Glomerular visceral epithelial cell (primary cell): ENCODE measurements around the gene ZNF532.
"Not testable (repeated sequence)": the region's sequence is repeated elsewhere in the genome, so short reads cannot be mapped to it uniquely, and the experiment has no call there.

ENCODE experiments used
- DNase-seq: peaks from one replicate; pipeline ENCODE4 v3.0.0-alpha.2; 2016; ENCODE audit errors: extremely low spot score

The ZNF532 gene

DNA sequence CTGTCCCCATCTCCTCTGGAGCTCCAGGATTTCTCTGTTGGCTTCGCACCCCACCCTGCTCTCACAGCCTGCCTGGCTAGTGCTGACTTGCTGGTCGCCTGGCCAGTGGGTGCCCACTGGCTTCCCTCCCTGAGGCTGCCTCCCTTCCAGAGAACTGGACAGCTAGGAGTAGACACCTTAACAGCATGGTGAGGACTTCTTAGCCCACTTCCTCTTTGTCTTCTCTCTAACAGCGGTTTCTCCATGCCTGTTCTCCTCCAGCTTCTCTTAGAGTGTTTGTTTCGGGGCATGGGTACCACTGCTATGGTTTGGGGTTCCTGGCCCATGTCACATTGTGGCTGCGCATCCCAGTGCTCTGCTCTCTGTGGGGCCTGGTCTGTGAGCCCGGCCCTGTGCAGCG lies 37.1 kb downstream of the ZNF532 start:
- no peak for DNase-seq

DNA sequence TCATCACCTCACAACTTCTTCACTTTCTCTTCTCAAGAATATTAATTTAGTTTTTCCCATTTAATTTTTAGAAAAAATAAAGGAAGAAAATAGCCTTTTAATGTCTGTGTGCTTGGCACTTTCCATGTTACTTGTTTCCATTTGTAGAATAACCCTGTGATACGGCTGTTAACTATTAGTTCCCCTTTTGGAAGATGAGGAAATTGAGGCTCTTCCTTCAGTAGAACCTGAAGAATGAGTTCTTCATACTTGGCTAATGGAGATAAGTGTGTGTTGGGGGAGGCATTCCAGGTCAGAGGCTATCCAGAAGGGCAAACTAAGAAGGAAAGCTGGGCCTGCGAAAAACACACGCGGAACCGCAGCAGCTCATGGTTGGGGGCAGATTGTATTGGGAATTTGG lies 38.3 kb downstream of the ZNF532 start:
- no peak for DNase-seq

DNA sequence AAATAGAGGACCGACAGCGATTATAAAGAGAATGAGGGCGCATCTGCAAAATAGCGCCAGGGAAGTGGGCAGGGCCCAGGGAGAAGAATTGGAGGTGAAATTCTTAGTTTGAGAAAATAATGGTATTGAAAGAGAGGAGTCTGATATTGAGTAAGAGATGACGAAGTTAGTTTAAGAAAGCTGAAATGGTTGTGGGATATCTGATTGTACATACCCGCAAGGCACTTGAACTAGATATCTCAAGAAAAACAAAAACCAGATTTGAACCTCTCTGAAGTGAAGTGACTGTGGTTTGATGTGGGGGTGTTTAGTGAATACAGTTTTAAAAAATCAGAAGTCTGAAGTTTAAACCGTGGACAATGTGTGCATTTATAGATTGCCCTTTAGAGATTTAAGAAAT lies 38.9 kb downstream of the ZNF532 start:
- no peak for DNase-seq

DNA sequence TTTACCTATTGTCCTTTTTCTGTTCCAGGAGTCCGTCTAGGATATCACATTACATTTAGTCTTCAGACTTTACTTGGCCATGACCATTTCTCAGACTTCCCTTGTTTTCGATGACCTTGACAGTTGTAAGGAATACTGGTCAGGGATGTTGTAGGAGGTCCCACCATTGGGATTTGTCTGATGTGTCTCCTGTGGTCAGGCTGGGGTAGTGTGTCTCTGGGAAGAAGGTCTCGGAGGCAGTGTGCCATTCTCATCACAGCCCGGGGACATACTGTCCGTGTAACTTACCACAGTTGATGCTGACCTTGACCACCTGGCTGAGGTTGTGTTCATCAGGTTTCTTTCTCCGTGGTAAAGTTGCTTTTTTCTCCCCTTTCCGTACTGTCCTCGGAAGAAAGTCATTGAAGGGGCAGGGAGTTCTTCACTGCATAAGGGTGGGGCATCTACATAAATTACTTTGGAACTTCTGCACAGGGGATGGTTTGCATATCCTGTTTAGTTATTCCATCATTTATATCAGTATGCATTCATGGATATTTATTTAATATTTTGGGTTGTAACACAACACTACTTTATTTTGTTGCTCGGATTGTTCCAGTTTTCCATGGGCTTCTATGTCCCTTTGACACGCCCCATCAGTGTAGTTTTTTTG lies 41.2 kb downstream of the ZNF532 start:
- DNase-seq: no peak

DNA sequence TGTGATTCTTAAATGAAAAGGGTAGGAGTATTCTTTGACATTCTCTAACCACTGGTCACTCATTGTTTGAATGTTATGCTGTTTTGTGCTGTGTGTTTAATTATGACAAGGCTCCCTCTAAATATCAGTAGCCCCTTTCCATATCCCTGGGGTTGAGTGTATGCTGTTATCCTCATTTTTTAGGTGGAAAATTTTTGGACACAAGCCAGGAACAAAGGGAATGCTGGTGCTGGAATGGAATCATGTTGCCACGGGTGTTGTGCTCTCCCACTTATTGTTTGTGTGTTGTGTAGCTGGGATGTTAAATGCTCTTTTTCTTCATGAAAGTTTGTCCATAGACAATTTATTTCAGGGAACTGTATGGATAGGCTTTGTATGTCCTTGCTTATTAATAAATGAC lies 43.3 kb downstream of the ZNF532 start:
- DNase-seq: no peak

DNA sequence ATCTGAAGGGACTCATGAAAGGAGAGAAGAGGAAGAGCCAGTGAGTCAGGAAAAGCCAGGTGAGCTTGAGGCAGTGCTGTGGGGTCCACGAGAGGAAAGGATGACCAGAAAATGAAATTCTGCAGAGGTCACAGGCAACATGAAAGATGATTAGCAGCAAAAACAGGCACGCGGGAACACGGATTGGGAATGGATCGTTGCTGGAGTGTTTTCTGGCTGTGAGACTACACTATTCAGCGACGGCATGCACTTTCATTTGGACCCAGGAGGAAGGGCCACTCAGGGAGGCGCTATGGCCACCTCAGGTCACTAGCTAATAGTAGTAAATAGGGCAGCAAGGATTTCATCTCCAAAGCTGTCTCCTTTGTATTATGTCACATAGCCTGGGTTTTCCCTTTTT lies 44.8 kb downstream of the ZNF532 start:
- no peak for DNase-seq

DNA sequence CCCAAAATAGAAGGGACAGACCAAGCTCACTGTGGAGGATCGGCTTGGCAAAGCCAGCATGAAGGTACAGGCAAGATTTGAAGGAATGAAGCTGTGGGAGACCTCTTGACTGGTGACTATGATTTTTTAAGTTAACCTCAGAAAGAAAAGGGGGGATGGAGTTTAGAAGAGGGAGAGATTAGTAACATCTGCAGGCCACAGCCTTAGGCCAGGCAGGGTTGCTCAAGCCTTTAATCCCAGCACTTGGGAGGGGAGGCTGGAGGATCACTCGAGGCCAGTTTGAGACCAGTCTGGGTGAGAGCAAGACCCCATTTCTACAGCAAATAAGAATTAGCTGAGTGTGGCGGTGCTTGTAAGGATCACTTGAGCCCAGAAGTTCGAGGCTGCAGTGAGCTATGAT lies 46.6 kb downstream of the ZNF532 start:
- DNase-seq: no peak

DNA sequence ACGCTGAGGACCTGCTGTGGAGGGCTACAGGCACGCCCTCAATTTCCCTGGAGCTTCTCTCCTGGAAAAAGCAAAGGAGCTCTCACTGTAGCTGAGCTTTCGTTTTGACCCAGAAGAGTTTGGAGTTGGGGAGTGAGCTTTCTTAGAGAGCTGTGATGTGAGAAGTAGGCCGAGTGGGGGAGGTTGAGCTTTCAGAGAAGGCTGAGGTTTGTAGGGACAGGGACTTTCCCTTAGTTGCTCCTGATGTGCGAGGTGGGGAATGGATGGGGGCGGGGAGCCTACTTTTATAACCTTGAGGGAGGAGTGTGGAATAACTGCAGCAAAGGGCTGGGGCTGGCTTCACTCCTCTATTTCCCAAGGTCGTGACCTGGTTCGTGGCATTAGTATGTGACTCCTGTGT lies 47.1 kb downstream of the ZNF532 start:
- DNase-seq: peak; percentile 13

DNA sequence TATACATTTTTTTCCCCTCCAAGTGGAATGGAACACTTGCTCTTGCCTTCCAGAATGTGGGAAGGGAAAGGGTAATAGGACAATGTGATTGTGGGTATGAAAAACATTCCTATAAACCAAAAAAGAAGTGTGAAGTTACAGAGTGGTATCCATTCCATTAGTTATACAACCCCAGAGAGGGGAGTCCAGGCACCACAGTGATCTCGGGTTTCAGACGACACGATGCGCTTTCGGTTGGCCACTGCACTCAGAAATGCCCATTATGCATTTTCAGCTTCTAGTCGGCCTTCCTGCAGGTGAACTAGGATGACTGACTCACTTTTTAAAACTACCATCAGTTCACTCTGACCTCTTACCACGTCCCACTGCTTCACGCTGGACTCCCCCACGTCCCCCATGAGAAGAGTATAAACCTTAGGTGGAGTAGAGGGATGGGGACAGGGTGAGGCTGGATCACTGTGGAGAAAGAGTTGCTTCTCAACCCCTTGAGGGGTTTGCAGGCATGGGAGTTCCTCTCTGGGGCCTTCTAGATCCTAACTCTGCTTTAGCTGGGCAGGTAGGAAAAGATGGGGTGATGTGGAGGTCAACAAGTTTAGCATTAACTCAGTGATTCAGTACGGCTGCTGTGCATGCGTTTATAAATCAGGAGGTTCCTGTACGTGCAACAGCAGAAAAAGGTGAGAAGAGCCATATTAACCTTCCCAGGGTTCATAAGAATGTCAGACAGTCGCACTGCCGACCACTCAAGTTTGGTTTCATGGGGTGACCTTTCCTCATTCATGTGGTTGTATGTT lies 50.5 kb downstream of the ZNF532 start:
- peak; percentile 38 for DNase-seq

DNA sequence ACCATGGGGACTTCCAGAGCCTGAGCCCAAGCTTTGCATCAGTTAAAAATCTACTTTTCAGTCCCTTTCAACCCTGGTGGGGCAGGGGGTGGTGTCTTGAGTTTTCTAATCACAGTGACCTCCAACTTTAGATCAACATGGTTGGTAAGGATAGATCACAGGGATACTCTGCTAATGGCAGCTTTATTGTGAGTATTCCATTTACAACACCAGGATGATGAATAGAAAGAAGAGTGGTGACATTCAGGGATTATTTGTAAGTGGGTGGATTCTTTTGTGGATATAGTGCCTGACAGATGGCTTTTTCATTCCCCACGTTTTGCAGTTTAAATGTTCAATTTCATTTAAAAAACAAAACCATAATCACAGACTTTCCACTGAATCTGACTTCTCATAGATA lies 51.3 kb downstream of the ZNF532 start:
- DNase-seq: no peak

DNA sequence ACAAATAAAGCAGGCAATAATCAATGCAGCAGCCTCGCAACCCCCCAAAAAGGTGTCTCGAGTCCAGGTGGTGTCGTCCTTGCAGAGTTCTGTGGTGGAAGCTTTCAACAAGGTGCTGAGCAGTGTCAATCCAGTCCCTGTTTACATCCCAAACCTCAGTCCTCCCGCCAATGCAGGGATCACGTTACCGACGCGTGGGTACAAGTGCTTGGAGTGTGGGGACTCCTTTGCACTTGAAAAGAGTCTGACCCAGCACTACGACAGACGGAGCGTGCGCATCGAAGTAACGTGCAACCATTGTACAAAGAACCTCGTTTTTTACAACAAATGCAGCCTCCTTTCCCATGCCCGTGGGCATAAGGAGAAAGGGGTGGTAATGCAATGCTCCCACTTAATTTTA lies 55.3 kb downstream of the ZNF532 start:
- not testable (repeated sequence) for DNase-seq

DNA sequence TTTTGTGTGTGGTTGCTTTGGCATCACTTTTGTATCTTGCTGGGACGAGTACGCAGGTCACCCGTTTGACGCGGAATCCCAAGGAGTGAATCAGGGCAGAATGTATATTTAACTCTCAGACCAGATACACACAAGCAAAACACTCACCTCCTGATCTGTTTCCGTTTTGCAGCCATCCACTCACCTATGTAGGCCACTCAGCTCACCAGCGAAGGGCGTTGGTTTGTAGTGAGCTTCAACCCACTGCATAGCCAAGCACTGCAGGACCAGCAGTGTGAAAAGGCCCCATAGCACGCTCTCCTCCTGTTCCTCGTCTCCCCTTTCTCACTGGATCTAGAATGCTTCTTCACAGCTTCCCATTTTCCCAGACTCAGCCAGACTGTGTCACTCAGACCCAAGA lies 58.3 kb downstream of the ZNF532 start:
- DNase-seq: no peak

DNA sequence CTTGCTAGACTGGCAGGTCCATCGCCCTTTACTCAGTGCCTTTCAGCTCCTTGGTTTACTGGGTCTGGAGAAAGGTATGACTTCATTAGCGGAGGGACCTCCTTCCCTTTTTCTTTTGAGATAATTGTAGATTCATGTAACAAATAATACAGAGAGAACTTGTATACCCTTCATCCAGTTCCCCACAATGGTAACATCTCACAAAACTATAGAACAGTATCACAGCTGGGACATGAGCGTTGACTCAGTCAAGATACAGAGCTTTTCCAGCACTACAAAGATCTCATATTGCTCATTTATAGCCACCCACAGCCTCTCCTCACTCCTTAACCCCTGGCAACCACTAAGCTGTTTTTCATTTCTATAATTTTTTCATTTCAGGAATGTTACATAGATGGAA lies 59.8 kb downstream of the ZNF532 start:
- no peak for DNase-seq

DNA sequence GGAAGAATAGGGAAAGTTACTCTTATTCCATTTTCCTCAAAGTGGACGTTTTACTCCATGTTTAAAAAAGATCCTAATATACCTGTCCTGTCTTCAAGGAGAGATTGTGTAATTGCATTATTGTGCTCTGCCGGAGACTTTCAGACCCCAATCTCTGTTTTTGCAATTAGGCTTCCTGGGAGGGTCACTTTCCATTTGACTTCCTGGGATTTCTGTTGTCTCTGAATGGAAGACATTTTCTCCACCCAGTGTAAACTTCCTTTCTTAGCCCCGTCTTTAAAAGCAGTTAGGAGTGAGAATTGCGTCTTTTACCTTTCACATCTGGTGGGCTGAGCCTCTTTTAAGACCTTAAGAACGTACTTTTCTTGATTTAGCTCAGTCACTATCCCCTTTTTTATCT lies 63.0 kb downstream of the ZNF532 start:
- DNase-seq: no peak

DNA sequence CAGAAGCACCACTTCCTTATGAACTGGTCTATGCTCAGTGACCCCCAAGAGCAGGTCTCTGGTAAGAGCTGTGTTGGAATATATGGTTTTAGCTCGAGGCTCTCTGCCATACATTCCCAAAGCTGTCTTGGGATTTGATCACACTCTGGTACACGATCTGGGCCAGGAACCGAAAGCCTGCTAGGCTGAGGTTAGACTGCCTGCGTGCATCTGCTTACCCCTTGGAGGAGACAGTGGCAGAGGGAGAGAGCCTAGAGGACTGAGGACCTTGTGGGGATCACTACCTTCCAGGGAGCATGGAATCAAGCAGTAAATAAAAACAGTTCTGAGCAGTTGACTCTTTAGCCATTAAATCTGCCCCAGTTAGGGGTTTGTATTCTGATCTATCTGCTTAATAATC lies 63.7 kb downstream of the ZNF532 start:
- no peak for DNase-seq

DNA sequence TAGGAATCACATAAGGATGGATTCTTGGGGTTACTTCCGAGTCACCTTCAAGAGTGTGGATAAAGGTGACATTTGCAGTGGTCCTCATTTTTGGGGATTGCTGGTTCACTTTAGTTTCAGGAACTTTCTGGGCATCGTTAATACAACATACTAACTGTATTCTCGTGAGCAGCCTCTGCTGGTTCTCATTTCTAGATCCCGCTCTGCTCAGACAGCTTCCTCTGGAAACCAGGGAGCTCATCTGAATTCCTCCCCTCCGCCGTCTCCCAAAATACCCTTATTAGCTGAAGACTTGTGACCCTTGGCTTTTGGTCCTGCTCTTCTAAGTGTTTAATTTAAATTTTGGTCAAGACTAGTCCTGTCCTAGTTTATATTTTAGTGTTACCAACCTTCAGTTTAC lies 64.5 kb downstream of the ZNF532 start:
- DNase-seq: no peak

DNA sequence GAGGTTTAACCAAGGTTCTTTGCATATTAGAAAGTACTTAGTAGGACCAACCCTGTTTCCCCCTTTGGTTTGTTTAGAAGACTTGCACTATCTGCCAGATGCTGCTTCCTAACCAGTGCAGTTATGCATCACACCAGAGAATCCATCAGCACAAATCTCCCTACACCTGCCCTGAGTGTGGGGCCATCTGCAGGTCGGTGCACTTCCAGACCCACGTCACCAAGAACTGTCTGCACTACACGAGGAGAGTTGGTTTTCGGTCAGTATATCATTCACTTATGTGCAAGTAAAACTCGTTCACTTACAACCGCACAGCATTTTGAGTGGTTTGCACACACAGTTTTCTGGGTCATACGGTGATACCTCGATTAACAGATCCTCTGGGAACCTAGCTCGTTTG lies 69.7 kb downstream of the ZNF532 start:
- no peak for DNase-seq

DNA sequence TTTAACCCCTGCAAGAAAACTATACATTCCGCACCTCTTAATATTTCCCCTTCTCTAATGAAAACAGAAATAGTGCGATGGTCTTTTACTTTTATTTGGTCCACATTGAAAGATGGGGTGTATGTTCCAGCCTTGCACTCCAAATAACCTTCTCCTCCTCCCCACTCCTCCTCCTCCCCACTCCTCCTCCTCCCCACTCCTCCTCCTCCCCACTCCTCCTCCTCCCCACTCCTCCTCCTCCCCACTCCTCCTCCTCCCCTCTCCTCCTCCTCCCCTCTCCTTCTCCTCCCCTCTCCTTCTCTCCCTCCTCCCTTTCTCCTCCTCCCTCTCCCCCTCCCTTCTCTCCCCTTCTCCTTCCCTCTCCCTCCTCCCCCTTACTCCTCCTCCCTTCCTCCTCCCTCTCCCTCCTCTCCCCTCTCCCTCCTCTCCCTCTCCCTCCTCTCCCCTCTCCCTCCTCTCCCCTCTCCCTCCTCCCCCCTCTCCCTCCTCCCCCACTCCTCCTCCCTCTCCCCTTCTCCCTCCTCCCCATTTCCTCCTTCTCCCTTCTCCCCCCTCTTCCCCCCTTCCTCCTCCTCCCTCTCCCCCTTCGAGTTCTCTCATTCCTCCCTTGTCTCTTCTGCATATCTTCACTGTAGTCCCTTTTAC lies 70.4 kb downstream of the ZNF532 start:
- no peak for DNase-seq

DNA sequence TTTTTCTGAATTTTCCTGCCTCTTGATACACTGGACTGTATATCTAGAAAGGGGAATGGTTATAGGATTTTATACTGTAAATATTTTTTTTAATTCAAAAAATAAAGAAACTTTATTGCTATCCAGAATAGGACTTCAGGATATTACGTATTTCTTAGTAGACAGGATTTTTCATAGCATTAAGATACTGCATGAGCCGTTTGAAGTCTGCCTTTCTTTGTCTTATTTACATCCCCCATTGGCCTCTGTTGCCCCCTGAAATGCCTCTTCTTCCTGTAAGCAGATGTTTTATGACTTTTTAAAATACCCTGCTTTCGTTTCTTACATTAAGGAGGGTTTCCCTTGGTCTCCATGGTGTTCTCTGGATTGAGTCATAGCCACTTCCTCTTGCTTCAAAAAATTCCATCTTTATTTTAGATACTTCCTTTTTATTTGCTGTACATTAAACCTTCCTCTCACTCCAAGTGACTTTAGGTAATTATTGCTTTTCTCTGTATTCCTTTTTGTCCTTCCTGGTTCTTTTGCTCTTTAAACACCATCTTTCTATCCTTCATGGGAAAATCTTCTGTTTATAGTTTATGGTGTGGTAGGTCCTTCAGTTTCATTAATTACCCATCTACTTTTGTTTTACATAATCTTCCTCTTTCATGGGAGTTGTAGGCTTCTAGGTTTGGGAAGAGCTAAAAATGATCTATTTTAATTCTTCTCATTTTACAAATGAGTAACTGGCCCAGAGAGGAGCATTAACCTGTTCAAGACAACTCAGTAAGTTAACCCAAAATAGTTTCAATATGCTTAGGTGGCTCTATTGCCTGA lies 72.6 kb downstream of the ZNF532 start:
- peak; percentile 7 for DNase-seq

DNA sequence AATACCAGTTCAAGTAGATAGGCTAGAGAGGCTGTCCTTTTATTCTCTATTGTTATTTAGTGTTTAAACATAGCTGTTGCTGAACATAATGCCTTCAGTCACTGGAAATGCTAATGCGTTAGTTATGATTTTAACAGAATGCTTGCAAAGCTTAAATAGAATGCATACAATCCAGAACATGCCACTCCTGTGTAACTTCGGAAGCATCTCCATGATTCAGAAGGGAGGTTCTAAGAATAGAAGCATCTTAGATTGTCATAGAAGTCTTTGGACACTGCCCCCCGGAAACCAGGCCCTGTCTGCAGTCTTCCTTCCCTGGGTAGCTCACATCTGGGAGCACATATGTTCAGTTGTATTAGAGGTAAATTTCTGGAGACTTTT lies 73.2 kb downstream of the ZNF532 start:
- DNase-seq: no peak

DNA sequence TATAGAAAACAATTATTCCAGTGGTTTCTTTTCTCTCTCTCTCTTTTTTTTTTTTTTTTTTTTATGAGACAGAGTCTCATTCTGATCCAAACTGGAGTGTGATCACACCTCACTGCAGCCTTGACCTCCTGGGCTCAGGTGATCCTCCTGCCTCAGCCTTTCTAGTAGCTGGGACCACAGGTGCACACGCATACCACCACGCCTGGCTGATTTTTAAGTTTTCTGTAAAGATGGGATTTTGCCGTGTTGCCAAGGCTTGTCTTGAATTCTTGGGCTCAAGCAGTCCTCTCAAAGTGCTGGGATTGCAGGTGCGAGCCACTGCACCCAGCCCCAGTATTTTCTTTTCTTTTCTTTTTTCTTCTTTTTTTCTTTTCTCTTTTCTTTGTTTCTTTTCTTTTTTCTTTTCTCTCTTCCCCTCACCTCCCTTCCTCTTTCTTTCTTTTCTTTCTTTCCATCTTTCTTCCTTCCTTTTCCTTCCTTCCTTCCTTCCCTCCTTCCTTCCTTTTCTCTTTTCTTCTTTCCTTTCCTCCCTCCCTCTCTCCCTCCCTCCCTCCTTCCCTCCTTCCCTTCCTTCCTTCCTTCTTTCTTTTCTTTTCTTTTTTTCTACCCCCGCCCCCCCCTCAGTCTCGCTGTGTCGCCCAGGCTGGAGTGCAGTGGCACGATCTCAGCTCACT lies 76.9 kb downstream of the ZNF532 start:
- no peak for DNase-seq

DNA sequence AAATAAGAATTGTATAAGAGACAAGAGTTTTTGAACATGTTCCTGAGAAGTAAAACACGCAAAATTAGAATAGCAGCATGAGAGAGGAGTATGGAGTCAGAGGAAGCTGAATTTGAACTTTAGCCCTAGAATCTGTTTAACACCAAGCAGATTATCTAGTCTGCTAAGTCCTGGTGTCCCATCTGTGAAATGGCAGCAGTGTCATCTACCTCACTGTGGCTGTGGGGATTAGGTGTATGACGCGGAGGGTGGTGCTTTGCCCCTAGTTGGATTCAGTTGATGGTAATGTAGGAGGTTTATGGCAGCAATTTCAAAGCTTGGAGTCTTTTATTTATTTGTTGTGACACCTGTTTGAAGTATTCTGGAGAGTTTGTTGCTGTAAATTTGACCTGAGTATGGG lies 79.2 kb downstream of the ZNF532 start:
- no peak for DNase-seq
